ENCODE results near the gene CA5A. TPM values are rescaled to one million over a fixed set of nuclear protein-coding genes. Genes with fewer than 3 reads are reported as not detected.
A peak's percentile ranks its signal among the peaks of the same experiment; 100 is the strongest.
"Not testable (repeated sequence)": the region's sequence is repeated elsewhere in the genome, so short reads cannot be mapped to it uniquely, and the experiment has no call there.

Gene CA5A
- total RNA-seq, 8 experiments from 2014 or later = 0.05 to 0.52 (median 0.17) TPM; not detected in 1

GRCh38 chr16:87874639-87875427 is 61.5 kb downstream of the CA5A start:
- no peak overlapping the region for H3K4me3 ChIP-seq

GRCh38 chr16:87870418-87871291 is 65.7 kb downstream of the CA5A start:
- 70 to 100% (median 92%) methylated on average over 1 to 9 of the region's 24 CpGs; no CpG with 5 or more reads in 5 of the 10 experiments for WGBS, 10 experiments
- ATAC-seq (replicated peaks in 6 of 8) = peak in 4 of 8 experiments; percentile 5 to 55 (median 23)
- peaks cover 25 to 52% of the 10 kb centered on the region in 2 donors for H3K4me1 ChIP-seq (replicated peaks in 1 of 2)
- in situ Hi-C loops (cut with MboI; ENCODE audit: low pct_unique_long_range_greater_than_20kb in 2 of 9, low sequenced_read_pairs in 9 of 9, unreplicated experiment in 9 of 9) = loop anchor here in 1 of 9 experiments (10.0 kb wide), 1 partner anchor 96 kb away; no protein-coding TSS in a partner anchor
- H3K4me3 ChIP-seq = not testable (repeated sequence)
- H3K27ac ChIP-seq = peak overlapping the region; percentile 68 to 83

More at GRCh38 chr16:87874639-87875427, 61.5 kb downstream of the CA5A start:
- no peak overlapping the region for H3K27ac ChIP-seq
- peaks cover 19 to 30% of the 10 kb centered on the region in 2 donors for H3K4me1 ChIP-seq (replicated peaks in 1 of 2)
- 20 to 85% (median 60%) methylated on average over 2 to 19 of the region's 24 CpGs; no CpG with 5 or more reads in 2 of the 10 experiments for WGBS, 10 experiments
- in situ Hi-C loops (cut with MboI; ENCODE audit: low pct_unique_long_range_greater_than_20kb in 2 of 9, low sequenced_read_pairs in 9 of 9, unreplicated experiment in 9 of 9) = loop anchor here in 3 of 9 experiments (10.0 to 25.0 kb wide), 2 partner anchors 88 to 100 kb away; no protein-coding TSS in a partner anchor
- ATAC-seq (replicated peaks in 6 of 8) = no peak

- in situ Hi-C loops (cut with MboI; ENCODE audit: low pct_unique_long_range_greater_than_20kb in 2 of 9, low sequenced_read_pairs in 9 of 9, unreplicated experiment in 9 of 9) = loop anchor here in 1 of 9 experiments (10.0 kb wide), 1 partner anchor 95 kb away; no protein-coding TSS in a partner anchor
- 80% methylated on average over 1 of the region's 18 CpGs; no CpG with 5 or more reads in 9 of the 10 experiments for WGBS, 10 experiments
- H3K4me1 ChIP-seq (replicated peaks in 1 of 2) = peaks cover 33 to 59% of the 10 kb centered on the region in 2 donors
- H3K27ac ChIP-seq = peak overlapping the region; percentile 68 to 83
- H3K4me3 ChIP-seq; ATAC-seq (replicated peaks in 6 of 8): not testable (repeated sequence)
These were observed 66.4 kb downstream of the CA5A start for GRCh38 chr16:87869879-87870417.

DNA sequence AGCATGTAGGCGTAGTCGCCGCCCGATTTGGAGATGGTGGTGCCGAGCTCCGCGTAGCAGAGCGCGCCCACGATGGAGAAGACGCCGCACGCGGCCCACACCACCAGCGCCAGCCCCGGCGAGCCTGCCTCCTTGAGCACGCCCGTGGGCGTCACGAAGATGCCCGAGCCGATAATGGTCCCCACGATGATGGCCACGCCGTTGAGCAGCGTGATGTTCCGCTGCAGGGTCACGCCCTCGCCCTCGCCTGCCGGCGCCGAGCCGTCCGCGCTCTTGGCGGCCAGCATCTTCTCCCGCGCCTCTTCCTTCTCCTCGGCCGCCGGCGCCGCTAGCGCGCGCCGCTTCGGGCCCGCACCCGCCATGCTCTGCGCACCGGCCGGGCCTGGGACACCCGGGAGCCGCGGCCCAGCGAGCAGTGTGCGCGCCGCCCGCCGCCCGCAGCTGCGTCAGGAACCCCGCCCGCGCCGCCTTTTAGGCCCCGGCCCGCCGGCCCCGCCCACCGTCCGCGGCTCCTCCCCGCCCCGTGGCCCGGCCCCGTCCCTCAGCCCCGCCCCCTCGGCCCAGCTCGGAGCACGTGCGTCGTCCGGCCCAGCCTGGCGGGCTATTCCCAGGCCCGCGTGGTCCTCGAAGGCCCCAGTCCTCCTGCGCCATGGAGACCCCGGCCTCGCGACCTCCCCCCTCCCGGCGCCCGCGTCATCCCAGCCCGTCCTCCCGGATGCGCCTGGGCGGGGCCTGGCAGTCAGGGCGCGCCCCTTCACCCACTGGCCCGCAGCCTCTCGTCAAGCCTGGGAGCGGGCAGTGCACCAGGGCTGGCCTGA is 67.1 kb downstream of the CA5A start, which contains the start of gene SLC7A5:
Gene SLC7A5 (minus strand): TSS at position 447 of the 818 bp plus-strand sequence. CDS start 85 bp downstream, at position 362.
- H3K4me1 ChIP-seq (replicated peaks in 1 of 2) = peaks cover 39 to 61% of the 10 kb centered on the region in 2 donors
- ATAC-seq (replicated peaks in 6 of 8) = peak; percentile 54 to 80 (median 76)
- peak within 1 kb of the TSS; percentile 68 to 83 for H3K27ac ChIP-seq
- in situ Hi-C loops (cut with MboI; ENCODE audit: low pct_unique_long_range_greater_than_20kb in 2 of 9, low sequenced_read_pairs in 9 of 9, unreplicated experiment in 9 of 9) = not testable (repeated sequence)
- H3K4me3 ChIP-seq = peak within 1 kb of the TSS; percentile 52 to 84 (median 75)
- no CpG with 5 or more reads among the region's 109 CpGs for WGBS, 10 experiments

DNA sequence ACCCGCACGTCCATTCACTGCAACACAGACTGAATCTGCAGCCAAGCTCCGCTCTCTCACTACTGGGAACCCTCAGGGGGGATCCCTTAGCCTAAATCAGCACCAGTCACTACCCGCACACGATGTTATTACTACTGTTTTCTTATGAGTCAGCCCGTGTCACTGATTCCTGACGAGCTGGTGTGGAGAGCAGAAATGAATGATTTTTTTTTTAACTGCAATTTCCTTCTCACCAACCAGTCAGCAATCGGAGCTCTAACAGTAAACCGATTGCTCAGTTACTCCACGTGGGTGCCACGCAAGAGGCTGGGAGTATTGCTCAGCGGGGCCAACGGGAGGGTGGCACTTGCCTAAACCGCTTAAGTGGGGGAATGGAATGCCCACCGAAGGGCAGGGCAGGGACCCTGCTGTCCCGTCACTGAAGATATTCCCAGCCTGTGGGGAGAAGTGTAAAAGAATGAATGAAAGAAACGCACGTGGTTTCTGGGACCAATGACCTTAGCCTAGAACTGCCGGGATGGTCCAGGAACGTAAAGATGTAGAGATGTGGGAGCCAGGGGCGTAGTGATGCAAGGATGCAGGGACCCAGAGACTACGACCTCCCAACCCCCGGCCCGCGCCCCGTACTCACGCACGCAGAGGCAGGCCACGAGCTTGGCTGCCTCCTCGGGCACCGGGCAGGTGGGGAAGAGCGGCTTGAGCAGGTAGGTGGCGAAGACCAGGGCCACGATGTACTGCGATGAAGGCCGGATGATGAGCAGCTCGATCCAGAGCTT is 67.9 kb downstream of the CA5A start:
- H3K4me1 ChIP-seq (replicated peaks in 1 of 2) = peaks cover 45 to 68% of the 10 kb centered on the region in 2 donors
- H3K27ac ChIP-seq = peak overlapping the region; percentile 12 to 74
- 0 to 9% (median 2%) methylated on average over 1 to 13 of the region's 37 CpGs; no CpG with 5 or more reads in 2 of the 10 experiments for WGBS, 10 experiments
- H3K4me3 ChIP-seq = peak overlapping the region; percentile 52 to 84 (median 75)
- peak; percentile 3 to 54 (median 15) for ATAC-seq (replicated peaks in 6 of 8)
- in situ Hi-C loops (cut with MboI; ENCODE audit: low pct_unique_long_range_greater_than_20kb in 2 of 9, low sequenced_read_pairs in 9 of 9, unreplicated experiment in 9 of 9) = not testable (repeated sequence)

GRCh38 chr16:87865902-87866555 is 70.3 kb downstream of the CA5A start:
- H3K27ac ChIP-seq; ATAC-seq (replicated peaks in 6 of 8); in situ Hi-C loops (cut with MboI; ENCODE audit: low pct_unique_long_range_greater_than_20kb in 2 of 9, low sequenced_read_pairs in 9 of 9, unreplicated experiment in 9 of 9): not testable (repeated sequence)
- Histone ChIP-seq H3K4me1 (replicated peaks in 1 of 2) (peaks cover 61 to 77% of the 10 kb centered on the region in 2 donors), H3K4me3 (peak overlapping the region in 4 of 5 donors; percentile 58 to 84 (median 77))
- 80 to 100% (median 87%) methylated on average over 1 to 6 of the region's 16 CpGs; no CpG with 5 or more reads in 3 of the 10 experiments for WGBS, 10 experiments

- in situ Hi-C loops (cut with MboI; ENCODE audit: low pct_unique_long_range_greater_than_20kb in 2 of 9, low sequenced_read_pairs in 9 of 9, unreplicated experiment in 9 of 9) = no loop called here
- H3K4me3 ChIP-seq = peak overlapping the region in 3 of 5 donors; percentile 10 to 21 (median 11)
- ATAC-seq (replicated peaks in 6 of 8) = no peak
- 63 to 100% (median 75%) methylated on average over 2 to 9 of the region's 15 CpGs; no CpG with 5 or more reads in 5 of the 10 experiments for WGBS, 10 experiments
- H3K27ac ChIP-seq = no peak overlapping the region
- peaks cover 65 to 81% of the 10 kb centered on the region in 2 donors for H3K4me1 ChIP-seq (replicated peaks in 1 of 2)
These were observed 71.9 kb downstream of the CA5A start for GRCh38 chr16:87864331-87864989.

GRCh38 chr16:87863327-87863635 is 73.0 kb downstream of the CA5A start:
- H3K4me3 ChIP-seq; in situ Hi-C loops (cut with MboI; ENCODE audit: low pct_unique_long_range_greater_than_20kb in 2 of 9, low sequenced_read_pairs in 9 of 9, unreplicated experiment in 9 of 9); ATAC-seq (replicated peaks in 6 of 8); H3K27ac ChIP-seq: not testable (repeated sequence)
- 76 to 100% (median 100%) methylated on average over 2 to 6 of the region's 9 CpGs; no CpG with 5 or more reads in 5 of the 10 experiments for WGBS, 10 experiments
- peaks cover 70 to 80% of the 10 kb centered on the region in 2 donors for H3K4me1 ChIP-seq (replicated peaks in 1 of 2)

DNA sequence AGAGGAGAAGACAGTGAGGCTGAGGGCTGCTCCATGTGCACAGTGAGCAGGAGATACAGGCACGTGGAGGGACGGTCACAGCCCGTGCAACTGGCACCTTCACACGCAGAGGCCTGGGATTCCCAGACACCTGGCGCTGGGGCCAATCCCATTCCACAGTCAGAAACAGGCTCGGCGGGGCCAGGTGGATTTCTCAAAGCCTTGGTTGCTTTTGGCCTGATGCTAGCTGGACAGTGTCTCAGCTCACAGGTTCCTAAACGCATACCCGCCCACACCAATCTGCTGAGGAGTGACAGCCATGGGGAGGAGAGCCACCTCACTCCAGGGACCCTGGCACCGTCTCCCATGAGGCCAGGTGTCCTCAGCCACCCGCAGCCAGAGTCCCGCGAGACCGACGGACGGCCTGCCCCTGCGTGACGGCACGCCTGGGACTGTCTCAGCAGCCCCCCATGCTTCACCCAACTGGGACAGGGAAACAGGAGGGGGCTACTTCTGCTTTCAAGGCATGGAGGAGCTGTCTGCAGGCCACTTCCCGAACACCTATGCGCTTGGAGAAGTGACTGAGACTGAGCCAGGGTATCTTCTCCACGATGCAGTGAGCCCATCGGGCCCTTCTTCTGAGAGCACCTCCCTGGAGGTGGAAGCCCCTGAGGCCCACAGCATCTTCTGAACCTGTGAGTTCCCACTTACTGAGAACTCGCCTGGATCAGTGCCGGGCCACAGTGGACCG is 73.6 kb downstream of the CA5A start:
- in situ Hi-C loops (cut with MboI; ENCODE audit: low pct_unique_long_range_greater_than_20kb in 2 of 9, low sequenced_read_pairs in 9 of 9, unreplicated experiment in 9 of 9) = not testable (repeated sequence)

More for the DNA sequence above, 73.6 kb downstream of the CA5A start:
- WGBS, 10 experiments = 100% methylated on average over 2 to 5 of the region's 26 CpGs; no CpG with 5 or more reads in 6 of the 10 experiments
- not testable (repeated sequence) for ATAC-seq (replicated peaks in 6 of 8); H3K4me3 ChIP-seq
- H3K27ac ChIP-seq = peak overlapping the region in 1 of 2 donors; percentile 15
- peaks cover 70 to 75% of the 10 kb centered on the region in 2 donors for H3K4me1 ChIP-seq (replicated peaks in 1 of 2)

Measured in motor neuron (in vitro differentiated cells).